Left lobe of liver (tissue), 2 donors: ENCODE results near the gene SCNN1A. TPM values are rescaled to one million over a fixed set of nuclear protein-coding genes. Genes with fewer than 3 reads are reported as not detected.

ENCODE experiments used
- ATAC-seq: fragments of 200-7000 bp; cut with Tn5 transposase; one replicate; pipeline ENCODE4 v1.9.1; 2020; ENCODE audit warnings: mild to moderate bottlenecking, moderate library complexity
- DNase-seq: peaks from one replicate; pipeline ENCODE4 v3.0.0-alpha.2; 2020; ENCODE audit warnings: low spot score
- total RNA-seq: library from RNA; stranded (reverse); gene quantifications from one replicate; pipeline ENCODE4 v1.2.1, GENCODE V29; 2021
- donor health status: DM: no; HTN: no; CAD: no; lungs with moderate emphysema.
- donor health status: DM: no; HTN: yes; CAD: no.

Gene SCNN1A
- total RNA-seq, 1 donor from 2014 or later, result 6.8 TPM

DNA sequence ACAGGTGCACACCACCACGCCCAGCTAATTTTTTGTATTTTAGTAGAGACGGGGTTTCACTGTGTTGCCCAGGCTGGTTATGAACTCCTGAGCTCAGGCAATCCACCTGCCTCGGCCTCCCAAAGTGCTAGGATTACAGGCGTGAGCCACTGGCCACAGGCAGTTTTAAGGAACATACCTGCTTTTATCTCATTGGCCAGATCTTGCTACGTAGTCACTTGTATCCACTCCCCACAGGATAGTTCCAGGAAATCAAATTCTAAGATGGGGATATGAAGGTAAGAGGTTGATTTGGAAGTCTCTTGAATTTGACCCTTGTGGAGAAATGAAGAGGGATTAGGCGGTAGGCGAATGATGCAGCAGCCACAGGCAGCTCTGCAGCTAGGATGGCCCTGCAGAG lies 73.6 kb downstream of the SCNN1A start:
- DNase-seq, result no peak
- no peak for ATAC-seq

DNA sequence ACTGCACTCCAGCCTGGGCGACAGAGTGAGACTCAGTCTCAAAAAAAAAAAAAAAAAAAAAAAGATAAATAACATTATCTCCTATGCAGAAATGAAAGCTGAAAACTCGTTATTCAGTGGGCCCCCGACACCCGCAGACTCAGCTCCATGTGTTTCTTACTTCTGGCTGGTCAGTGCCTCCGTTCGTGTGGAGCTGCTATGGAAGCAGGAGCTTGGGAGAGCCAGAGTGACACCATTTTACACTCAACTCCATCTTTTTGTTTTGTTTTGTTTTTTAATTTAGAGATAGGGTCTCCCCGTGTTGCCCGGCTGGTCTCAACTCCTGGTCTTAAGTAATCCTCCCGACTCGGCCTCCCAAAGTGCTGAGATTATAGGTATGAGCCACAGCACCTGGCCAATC lies 78.2 kb downstream of the SCNN1A start:
- no peak for DNase-seq

More for the DNA sequence above, 78.2 kb downstream of the SCNN1A start:
- ATAC-seq, result no peak

Other genes starting within 250 kb of the SCNN1A start
- 21.2 TPM for gene CD9, start 175.2 kb downstream of the SCNN1A start, total RNA-seq
- 5.0 TPM for gene PLEKHG6, start 64.9 kb downstream of the SCNN1A start, total RNA-seq
- 76.0 TPM for gene TNFRSF1A, start 33.5 kb downstream of the SCNN1A start, total RNA-seq
- gene LTBR, start 8.6 kb upstream of the SCNN1A start, total RNA-seq, result 106 TPM
- 0.58 TPM for gene CD27, start 69.4 kb upstream of the SCNN1A start, total RNA-seq
- 15.8 TPM for gene TAPBPL, start 76.5 kb upstream of the SCNN1A start, total RNA-seq
- gene VAMP1, start 95.1 kb upstream of the SCNN1A start, total RNA-seq, result 6.1 TPM
- 84.1 TPM for gene MRPL51, start 117.7 kb upstream of the SCNN1A start, total RNA-seq
- gene NCAPD2, start 118.5 kb upstream of the SCNN1A start, total RNA-seq, result 9.0 TPM
- 1,145 TPM for gene GAPDH, start 159.0 kb upstream of the SCNN1A start, total RNA-seq
- gene IFFO1, start 180.5 kb upstream of the SCNN1A start, total RNA-seq, result 8.8 TPM
- gene NOP2, start 192.7 kb upstream of the SCNN1A start, total RNA-seq, result 14.9 TPM
- gene CHD4, start 231.8 kb upstream of the SCNN1A start, total RNA-seq, result 87.3 TPM